GM13976 (cell line): ENCODE measurements around the gene CHRM2.

Experiments used
- DNase-seq: peaks from one replicate; pipeline ENCODE4 v3.0.0; 2012; ENCODE audit warnings: low spot score
- in situ Hi-C: fragments of 300-500 bp; cut with MboI; formaldehyde crosslinking; loops from one replicate; pipeline ENCODE4 v1.12.0; 2022; ENCODE audit warnings: low sequenced_read_pairs, mixed read lengths, inconsistent platforms; ENCODE audit not compliant: unreplicated experiment
- TF ChIP-seq, protein P1 (sequence below): IDR thresholded peaks from 2 replicates; pipeline ENCODE4 v1.5.1; 2012; ENCODE audit warnings: borderline replicate concordance, mild to moderate bottlenecking; ENCODE audit not compliant: insufficient read depth; ENCODE audit errors: extremely low read depth, missing control alignments, control extremely low read depth

Gene CHRM2

DNA sequence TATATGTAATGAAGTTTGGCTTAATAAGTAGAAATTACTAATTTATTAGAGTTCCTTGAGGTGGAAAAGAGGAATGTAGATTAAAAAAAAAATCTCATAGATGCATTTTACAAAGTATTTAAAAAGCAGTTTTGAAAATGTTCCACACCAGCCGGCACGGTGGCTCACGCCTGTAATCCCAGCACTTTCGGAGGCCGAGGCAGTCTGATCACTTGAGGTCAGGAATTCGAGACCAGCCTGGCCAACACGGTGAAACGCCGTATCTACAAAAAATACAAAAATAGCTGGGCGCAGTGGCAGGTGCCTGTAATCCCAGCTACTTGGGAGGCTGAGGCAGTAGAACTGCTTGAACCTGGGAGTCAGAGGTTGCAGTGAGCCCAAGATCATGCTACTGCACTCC, 3.2 kb upstream of the CHRM2 start:
- no peak for DNase-seq
- in situ Hi-C loops = no loop called here
- TF ChIP-seq, protein P1, sequence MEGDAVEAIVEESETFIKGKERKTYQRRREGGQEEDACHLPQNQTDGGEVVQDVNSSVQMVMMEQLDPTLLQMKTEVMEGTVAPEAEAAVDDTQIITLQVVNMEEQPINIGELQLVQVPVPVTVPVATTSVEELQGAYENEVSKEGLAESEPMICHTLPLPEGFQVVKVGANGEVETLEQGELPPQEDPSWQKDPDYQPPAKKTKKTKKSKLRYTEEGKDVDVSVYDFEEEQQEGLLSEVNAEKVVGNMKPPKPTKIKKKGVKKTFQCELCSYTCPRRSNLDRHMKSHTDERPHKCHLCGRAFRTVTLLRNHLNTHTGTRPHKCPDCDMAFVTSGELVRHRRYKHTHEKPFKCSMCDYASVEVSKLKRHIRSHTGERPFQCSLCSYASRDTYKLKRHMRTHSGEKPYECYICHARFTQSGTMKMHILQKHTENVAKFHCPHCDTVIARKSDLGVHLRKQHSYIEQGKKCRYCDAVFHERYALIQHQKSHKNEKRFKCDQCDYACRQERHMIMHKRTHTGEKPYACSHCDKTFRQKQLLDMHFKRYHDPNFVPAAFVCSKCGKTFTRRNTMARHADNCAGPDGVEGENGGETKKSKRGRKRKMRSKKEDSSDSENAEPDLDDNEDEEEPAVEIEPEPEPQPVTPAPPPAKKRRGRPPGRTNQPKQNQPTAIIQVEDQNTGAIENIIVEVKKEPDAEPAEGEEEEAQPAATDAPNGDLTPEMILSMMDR = no peak

DNA sequence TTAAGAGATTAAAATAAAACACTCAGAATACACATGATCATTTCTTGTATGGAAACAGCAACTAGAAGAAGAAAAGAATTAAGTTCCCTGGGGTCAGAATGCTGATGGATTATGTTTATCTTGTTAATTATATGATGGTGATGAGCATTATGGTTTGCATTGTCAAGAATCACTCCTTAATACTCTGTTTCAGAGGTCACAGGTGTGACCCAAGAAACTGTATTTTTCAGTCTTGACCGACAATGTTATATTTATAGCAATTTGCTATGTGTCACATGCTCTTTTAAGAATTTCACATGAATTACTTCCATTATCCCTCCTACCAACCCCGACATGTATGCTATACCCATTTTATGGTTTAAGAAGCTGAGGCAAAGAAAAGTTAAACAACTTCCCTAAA, 2.7 kb upstream of the CHRM2 start:
- in situ Hi-C loops = no loop called here
- TF ChIP-seq, protein P1 = no peak
- DNase-seq = no peak

DNA sequence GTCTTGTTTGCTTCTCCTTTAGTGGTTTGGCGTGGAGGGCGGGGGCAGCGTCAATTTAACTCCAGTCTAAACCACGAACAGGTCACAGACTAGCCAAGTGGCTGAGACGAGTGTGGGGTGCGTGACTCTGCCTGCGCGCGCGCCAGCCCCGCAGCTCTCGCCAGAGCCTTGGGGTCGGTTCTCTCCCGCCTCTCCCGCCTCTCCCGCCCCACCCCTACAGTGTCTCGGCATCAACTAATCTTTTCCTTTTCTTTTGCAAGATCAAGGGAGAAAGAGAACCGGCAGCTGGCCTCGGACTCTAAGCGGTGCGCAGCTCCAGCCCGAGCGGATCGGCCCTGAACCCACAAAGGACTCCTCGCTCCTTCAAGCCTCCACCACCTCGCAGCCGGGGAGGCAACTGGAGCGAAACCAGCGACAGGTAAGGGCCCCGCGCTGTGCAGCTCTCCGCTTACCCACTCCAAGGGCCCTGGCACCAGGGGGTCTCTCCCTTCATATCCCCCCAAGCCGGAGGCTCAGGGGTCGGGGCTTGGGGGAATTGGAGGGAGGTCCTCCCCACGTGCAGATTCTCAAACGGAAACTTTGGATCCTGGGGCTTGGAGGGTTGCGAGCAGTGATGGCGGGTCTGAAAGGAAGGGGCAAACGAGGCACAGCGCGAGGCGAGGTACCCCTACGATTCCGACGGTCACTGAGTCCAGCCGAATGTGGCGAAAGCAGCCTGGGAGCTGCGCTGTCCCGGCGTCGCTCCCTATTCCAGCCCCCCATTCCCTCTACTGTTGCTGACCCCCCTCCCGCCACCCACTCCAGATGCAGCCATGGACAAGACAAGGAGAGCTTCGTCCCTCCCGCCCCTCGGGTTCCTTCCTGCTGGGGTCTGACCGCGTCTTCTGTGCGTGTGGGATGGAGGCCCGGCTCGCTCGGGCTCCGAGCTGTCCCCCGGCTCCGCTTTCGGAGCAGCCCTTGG, 829 bp downstream of the CHRM2 start:
- in situ Hi-C loops = no loop called here
- DNase-seq = peak; percentile 20
- TF ChIP-seq, protein P1 = no peak

DNA sequence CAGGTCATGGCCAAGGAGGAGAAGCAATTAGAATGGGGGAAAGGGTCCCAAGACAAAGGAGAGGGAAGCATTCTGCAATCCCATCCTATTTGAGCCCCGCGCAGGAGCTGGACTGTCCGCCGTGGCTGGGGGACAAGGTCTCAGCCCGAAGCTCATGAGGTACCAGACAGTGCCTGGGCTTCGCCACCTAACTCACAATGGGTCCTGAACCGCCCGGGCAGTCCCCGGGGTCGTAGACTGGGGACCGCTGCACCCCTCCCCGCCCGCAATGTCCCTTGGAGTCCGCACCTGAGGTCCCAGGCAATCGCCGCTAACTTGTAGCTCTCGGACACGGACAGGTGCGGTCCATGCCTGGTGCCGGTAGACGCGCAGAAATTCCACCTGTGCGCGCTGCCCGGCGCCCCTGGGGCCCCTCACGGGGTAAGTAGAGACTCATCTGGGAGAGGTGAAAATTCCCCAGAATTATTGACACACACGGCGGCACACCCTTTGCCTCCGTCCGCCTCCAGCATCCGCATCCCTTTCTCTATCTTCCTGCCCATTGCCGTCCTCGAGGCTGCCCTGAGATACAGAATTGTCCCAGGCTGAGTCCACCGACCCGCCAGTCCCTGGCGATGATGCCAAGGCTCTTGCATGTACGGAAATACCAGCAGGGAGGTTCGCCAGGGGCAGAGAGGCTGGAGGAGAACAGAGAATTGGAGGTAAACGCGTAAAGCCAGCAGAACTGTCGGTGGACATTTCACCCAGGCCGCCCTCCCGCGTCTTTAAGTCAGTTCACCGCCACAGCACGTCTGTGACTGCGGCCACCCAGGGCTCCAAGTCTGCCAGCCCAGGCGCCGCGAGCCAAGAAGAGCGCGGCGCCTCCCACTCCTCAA, 1.8 kb downstream of the CHRM2 start:
- TF ChIP-seq, protein P1 = no peak
- in situ Hi-C loops = no loop called here
- peak; percentile 16 for DNase-seq

DNA sequence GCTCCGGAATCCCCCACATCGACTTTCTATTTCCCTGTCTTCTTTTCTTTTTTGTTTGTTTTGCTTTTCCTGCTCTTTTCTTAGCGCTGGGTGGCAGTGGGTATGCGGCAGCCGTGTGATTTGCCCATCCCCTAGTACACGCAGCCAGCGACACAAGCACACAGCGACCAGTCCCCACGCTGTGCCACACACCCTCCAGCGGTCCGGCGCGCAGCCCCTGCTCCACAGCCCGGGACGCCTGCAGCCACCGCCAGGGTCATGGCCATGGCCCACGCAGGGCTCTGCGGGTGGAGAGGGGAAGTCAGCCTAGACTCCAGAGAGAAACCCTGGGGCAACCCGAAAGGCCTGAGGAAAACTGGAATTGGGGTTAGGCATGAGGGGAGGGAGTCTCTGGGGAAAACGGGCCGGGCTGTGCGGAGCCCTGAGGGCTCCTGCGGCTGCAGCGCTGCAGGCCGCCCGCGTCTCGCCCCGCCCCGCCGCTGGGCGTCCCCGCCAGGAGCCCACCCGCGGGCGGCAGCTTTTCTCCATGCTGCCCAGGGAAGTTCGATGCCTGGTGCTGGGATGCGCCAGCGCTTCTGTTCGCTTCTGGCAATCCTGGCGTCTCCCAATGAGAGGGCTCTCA, 2.5 kb downstream of the CHRM2 start:
- no peak for DNase-seq
- in situ Hi-C loops = no loop called here
- TF ChIP-seq, protein P1 = no peak

DNA sequence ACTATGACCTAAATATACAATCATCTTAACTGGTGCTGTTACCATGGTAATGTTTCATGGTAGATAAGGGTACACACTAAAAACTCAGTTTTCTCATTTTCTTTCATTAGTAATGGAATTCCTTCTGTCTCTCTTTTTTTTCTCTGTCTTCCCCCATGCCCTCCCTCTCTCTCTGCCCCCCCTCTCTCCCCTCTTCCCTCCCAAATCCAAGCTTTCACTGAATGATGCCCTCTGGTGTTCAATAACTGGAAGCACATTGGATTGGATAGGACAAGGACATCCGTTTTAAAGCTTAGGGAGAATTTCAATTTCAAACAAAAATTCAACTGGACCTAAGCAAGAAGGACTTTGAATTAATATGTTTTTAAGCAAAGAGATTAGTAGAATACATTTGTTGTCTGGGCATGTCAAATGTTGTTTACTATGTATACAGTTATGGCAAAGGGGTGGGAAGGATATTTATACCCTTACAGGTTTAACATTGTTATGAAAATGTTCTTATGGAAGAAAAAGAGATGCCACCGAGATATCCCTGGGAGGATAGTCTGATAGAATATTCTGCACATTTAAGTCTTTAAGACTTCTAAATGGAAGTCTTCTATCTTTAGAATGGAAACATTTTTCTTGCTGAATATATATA, 6.1 kb downstream of the CHRM2 start:
- in situ Hi-C loops = no loop called here
- TF ChIP-seq, protein P1 = no peak
- no peak for DNase-seq
